ENCODE data around the gene POC1B. TPM values are rescaled to one million over a fixed set of nuclear protein-coding genes. Genes with fewer than 3 reads are reported as not detected.

POC1B gene
- total RNA-seq, 2 donors from 2014 or later, result 53.8 to 64.3 TPM

GRCh38 chr12:89551747-89552146 lies 25.9 kb upstream of the POC1B start:
- Mint-ChIP-seq H3K4me1 (ENCODE audit: low read depth) (no peaks in the 10 kb centered on the region), H3K9me3 (no peaks in the 10 kb centered on the region), H3K27me3 (ENCODE audit: low read depth) (no peaks in the 10 kb centered on the region), H3K27ac (no peak overlapping the region), H3K4me3 (no peak overlapping the region), H3K36me3 (ENCODE audit: insufficient read depth in 2 of 2) (no peaks in the 10 kb centered on the region)
- ATAC-seq (replicated peaks in 1 of 2) (no peak), DNase-seq (no peak)

- Mint-ChIP-seq H3K27ac (no peak overlapping the region), H3K9me3 (no peaks in the 10 kb centered on the region), H3K36me3 (ENCODE audit: insufficient read depth in 2 of 2) (no peaks in the 10 kb centered on the region), H3K4me3 (no peak overlapping the region), H3K4me1 (ENCODE audit: low read depth) (peaks cover 7% of the 10 kb centered on the region), H3K27me3 (ENCODE audit: low read depth) (no peaks in the 10 kb centered on the region)
- DNase-seq (no peak), ATAC-seq (replicated peaks in 1 of 2) (no peak)
Observed at GRCh38 chr12:89547101-89547500, 21.3 kb upstream of the POC1B start.

GRCh38 chr12:89546151-89546550 lies 20.3 kb upstream of the POC1B start:
- Mint-ChIP-seq H3K36me3 (ENCODE audit: insufficient read depth in 2 of 2) (no peaks in the 10 kb centered on the region), H3K9me3 (no peaks in the 10 kb centered on the region), H3K4me3 (no peak overlapping the region), H3K27ac (no peak overlapping the region), H3K27me3 (ENCODE audit: low read depth) (no peaks in the 10 kb centered on the region), H3K4me1 (ENCODE audit: low read depth) (peaks cover 7% of the 10 kb centered on the region)
- no peak for ATAC-seq (replicated peaks in 1 of 2)
- no peak for DNase-seq

- Mint-ChIP-seq H3K4me3 (no peak overlapping the region), H3K36me3 (ENCODE audit: insufficient read depth in 2 of 2) (no peaks in the 10 kb centered on the region), H3K27me3 (ENCODE audit: low read depth) (no peaks in the 10 kb centered on the region), H3K27ac (no peak overlapping the region), H3K4me1 (ENCODE audit: low read depth) (peaks cover 7% of the 10 kb centered on the region), H3K9me3 (no peaks in the 10 kb centered on the region)
- ATAC-seq (replicated peaks in 1 of 2), result no peak
- no peak for DNase-seq
Observed at GRCh38 chr12:89544681-89545184, 18.9 kb upstream of the POC1B start.

- Mint-ChIP-seq H3K9me3 (no peaks in the 10 kb centered on the region), H3K4me3 (no peak overlapping the region), H3K27ac (no peak overlapping the region), H3K4me1 (ENCODE audit: low read depth) (peaks cover 7% of the 10 kb centered on the region), H3K36me3 (ENCODE audit: insufficient read depth in 2 of 2) (no peaks in the 10 kb centered on the region), H3K27me3 (ENCODE audit: low read depth) (no peaks in the 10 kb centered on the region)
- ATAC-seq (replicated peaks in 1 of 2) (no peak), DNase-seq (no peak)
Observed at GRCh38 chr12:89544022-89544421, 18.2 kb upstream of the POC1B start.

GRCh38 chr12:89542912-89543592 lies 17.2 kb upstream of the POC1B start:
- ATAC-seq (replicated peaks in 1 of 2) (peak; percentile 81 to 83), DNase-seq (peak; percentile 60 to 73)
- Mint-ChIP-seq H3K4me1 (ENCODE audit: low read depth) (peaks cover 7% of the 10 kb centered on the region), H3K27me3 (ENCODE audit: low read depth) (no peaks in the 10 kb centered on the region), H3K36me3 (ENCODE audit: insufficient read depth in 2 of 2) (no peaks in the 10 kb centered on the region), H3K4me3 (no peak overlapping the region), H3K9me3 (no peaks in the 10 kb centered on the region), H3K27ac (no peak overlapping the region)

GRCh38 chr12:89542236-89542635 lies 16.4 kb upstream of the POC1B start:
- Mint-ChIP-seq H3K9me3 (no peaks in the 10 kb centered on the region), H3K4me3 (no peak overlapping the region), H3K36me3 (ENCODE audit: insufficient read depth in 2 of 2) (no peaks in the 10 kb centered on the region), H3K4me1 (ENCODE audit: low read depth) (peaks cover 7% of the 10 kb centered on the region), H3K27ac (no peak overlapping the region), H3K27me3 (ENCODE audit: low read depth) (no peaks in the 10 kb centered on the region)
- DNase-seq, result no peak
- no peak for ATAC-seq (replicated peaks in 1 of 2)

- no peak for ATAC-seq (replicated peaks in 1 of 2)
Observed at GRCh38 chr12:89540586-89540985, 14.7 kb upstream of the POC1B start.

GRCh38 chr12:89539426-89540223 lies 13.8 kb upstream of the POC1B start:
- peaks cover 7% of the 10 kb centered on the region for H3K4me1 Mint-ChIP-seq (ENCODE audit: low read depth)
- no peak overlapping the region for H3K27ac Mint-ChIP-seq
- H3K27me3 Mint-ChIP-seq (ENCODE audit: low read depth), result no peaks in the 10 kb centered on the region
- H3K9me3 Mint-ChIP-seq, result no peaks in the 10 kb centered on the region
- H3K4me3 Mint-ChIP-seq, result no peak overlapping the region
- ATAC-seq (replicated peaks in 1 of 2) (no peak), DNase-seq (no peak)
- no peaks in the 10 kb centered on the region for H3K36me3 Mint-ChIP-seq (ENCODE audit: insufficient read depth in 2 of 2)

More at GRCh38 chr12:89540586-89540985, 14.7 kb upstream of the POC1B start:
- DNase-seq, result no peak
- Mint-ChIP-seq H3K4me3 (no peak overlapping the region), H3K36me3 (ENCODE audit: insufficient read depth in 2 of 2) (no peaks in the 10 kb centered on the region), H3K27me3 (ENCODE audit: low read depth) (no peaks in the 10 kb centered on the region), H3K9me3 (no peaks in the 10 kb centered on the region), H3K27ac (no peak overlapping the region), H3K4me1 (ENCODE audit: low read depth) (peaks cover 7% of the 10 kb centered on the region)

- Mint-ChIP-seq H3K9me3 (no peaks in the 10 kb centered on the region), H3K4me3 (no peak overlapping the region), H3K27me3 (ENCODE audit: low read depth) (no peaks in the 10 kb centered on the region), H3K4me1 (ENCODE audit: low read depth) (peaks cover 7% of the 10 kb centered on the region), H3K36me3 (ENCODE audit: insufficient read depth in 2 of 2) (no peaks in the 10 kb centered on the region), H3K27ac (no peak overlapping the region)
- DNase-seq (no peak), ATAC-seq (replicated peaks in 1 of 2) (no peak)
Observed at GRCh38 chr12:89538897-89539296, 13.1 kb upstream of the POC1B start.

GRCh38 chr12:89537389-89537788 lies 11.5 kb upstream of the POC1B start:
- no peaks in the 10 kb centered on the region for H3K27me3 Mint-ChIP-seq (ENCODE audit: low read depth)
- H3K27ac Mint-ChIP-seq, result no peak overlapping the region
- no peak overlapping the region for H3K4me3 Mint-ChIP-seq
- H3K4me1 Mint-ChIP-seq (ENCODE audit: low read depth), result no peaks in the 10 kb centered on the region
- DNase-seq (no peak), ATAC-seq (replicated peaks in 1 of 2) (no peak)
- no peaks in the 10 kb centered on the region for H3K9me3 Mint-ChIP-seq
- H3K36me3 Mint-ChIP-seq (ENCODE audit: insufficient read depth in 2 of 2), result no peaks in the 10 kb centered on the region

GRCh38 chr12:89529738-89530137 lies 3.9 kb upstream of the POC1B start:
- Mint-ChIP-seq H3K27ac (peak overlapping the region; percentile 89), H3K9me3 (no peaks in the 10 kb centered on the region), H3K4me3 (no peak overlapping the region), H3K36me3 (ENCODE audit: insufficient read depth in 2 of 2) (no peaks in the 10 kb centered on the region), H3K27me3 (ENCODE audit: low read depth) (no peaks in the 10 kb centered on the region), H3K4me1 (ENCODE audit: low read depth) (peaks cover 32% of the 10 kb centered on the region)
- DNase-seq (no peak), ATAC-seq (replicated peaks in 1 of 2) (no peak)

- no peak overlapping the region for H3K4me3 Mint-ChIP-seq
Observed at GRCh38 chr12:89528434-89528833, 2.6 kb upstream of the POC1B start.

More at GRCh38 chr12:89528434-89528833, 2.6 kb upstream of the POC1B start:
- Mint-ChIP-seq H3K36me3 (ENCODE audit: insufficient read depth in 2 of 2) (peaks cover 2 to 5% of the 10 kb centered on the region in 2 donors), H3K27me3 (ENCODE audit: low read depth) (no peaks in the 10 kb centered on the region), H3K27ac (peak overlapping the region; percentile 51), H3K9me3 (no peaks in the 10 kb centered on the region), H3K4me1 (ENCODE audit: low read depth) (peaks cover 39% of the 10 kb centered on the region)
- DNase-seq (no peak), ATAC-seq (replicated peaks in 1 of 2) (no peak)
